Gastroesophageal sphincter (tissue), 3 donors: ENCODE measurements around the gene STMN3.

Source experiments
- EP300 ChIP-seq: sonication (generic); formaldehyde crosslinking; IDR thresholded peaks from one replicate; pipeline ENCODE4 v1.6.1; 2017; ENCODE audit warnings: antibody characterized with exemption, mild to moderate bottlenecking
- POLR2A ChIP-seq, 2 donors: fragments of 450-650 bp; IDR thresholded peaks; one replicate each; pipeline ENCODE4 v1.6.1; 2017; ENCODE audit warnings: antibody characterized with exemption in 2 of 2, mild to moderate bottlenecking in 2 of 2, moderate library complexity in 1 of 2
- POLR2AphosphoS5 ChIP-seq: sonication (generic); formaldehyde crosslinking; IDR thresholded peaks from one replicate; pipeline ENCODE4 v1.6.1; 2017; ENCODE audit warnings: antibody characterized with exemption
- TF ChIP-seq, protein P1 (sequence below), 4 experiments: fragments of 200-600 bp in 2 of 4; fragments of 450-650 bp in 2 of 4; sonication (generic) in 1 of 4; IDR thresholded peaks; one replicate each; pipeline ENCODE4 v1.5.1; 2017 to 2019; ENCODE audit warnings: antibody characterized with exemption in 4 of 4, mild to moderate bottlenecking in 2 of 4, moderate library complexity in 2 of 4

DNA sequence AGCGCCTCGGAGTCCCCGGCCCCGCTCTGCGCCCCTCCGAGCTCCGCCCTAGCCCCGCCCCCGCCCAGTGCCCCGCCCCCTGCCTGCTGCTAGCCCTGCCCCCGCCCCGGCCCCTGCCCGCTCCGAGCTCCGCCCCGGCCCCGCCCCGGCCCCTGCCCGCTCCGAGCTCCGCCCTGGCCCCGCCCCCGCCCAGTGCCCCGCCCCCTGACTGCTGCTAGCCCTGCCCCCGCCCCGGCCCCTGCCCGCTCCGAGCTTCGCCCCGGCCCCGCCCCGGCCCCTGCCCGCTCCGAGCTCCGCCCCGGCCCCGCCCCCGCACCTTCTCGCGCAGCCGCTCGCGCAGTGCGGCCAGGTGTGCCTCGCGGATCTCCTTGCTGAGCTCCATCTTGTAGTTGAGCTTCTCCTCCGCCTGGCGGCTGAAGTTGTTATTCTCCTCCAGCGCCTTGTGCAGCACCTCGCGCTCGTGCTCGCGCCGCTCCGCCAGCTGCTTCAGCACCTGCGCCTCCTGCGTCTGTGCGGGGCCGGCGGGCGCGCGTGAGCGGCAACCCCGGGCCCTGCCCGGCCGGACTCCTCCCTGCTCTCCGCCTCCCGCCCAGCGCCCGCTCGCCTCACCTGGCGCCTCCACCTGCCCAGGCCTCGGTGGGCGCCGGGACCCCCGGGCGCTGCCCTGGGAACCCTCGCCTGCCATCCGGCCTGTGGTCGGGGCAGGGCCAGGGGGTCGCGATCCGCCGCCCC, 11.3 kb downstream of the STMN3 start:
- TF ChIP-seq, protein P1, sequence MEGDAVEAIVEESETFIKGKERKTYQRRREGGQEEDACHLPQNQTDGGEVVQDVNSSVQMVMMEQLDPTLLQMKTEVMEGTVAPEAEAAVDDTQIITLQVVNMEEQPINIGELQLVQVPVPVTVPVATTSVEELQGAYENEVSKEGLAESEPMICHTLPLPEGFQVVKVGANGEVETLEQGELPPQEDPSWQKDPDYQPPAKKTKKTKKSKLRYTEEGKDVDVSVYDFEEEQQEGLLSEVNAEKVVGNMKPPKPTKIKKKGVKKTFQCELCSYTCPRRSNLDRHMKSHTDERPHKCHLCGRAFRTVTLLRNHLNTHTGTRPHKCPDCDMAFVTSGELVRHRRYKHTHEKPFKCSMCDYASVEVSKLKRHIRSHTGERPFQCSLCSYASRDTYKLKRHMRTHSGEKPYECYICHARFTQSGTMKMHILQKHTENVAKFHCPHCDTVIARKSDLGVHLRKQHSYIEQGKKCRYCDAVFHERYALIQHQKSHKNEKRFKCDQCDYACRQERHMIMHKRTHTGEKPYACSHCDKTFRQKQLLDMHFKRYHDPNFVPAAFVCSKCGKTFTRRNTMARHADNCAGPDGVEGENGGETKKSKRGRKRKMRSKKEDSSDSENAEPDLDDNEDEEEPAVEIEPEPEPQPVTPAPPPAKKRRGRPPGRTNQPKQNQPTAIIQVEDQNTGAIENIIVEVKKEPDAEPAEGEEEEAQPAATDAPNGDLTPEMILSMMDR (IDR thresholded peaks at IDR 0.05), result peak in 3 of 4 experiments; percentile 44 to 62 (median 55)
- TF ChIP-seq POLR2AphosphoS5 (no peak), POLR2A (IDR thresholded peaks at IDR 0.05) (no peak), EP300 (no peak)
